Activated T-cell treated with anti-CD3 and anti-CD28 coated beads for 24 hours (primary cell): ENCODE results near the gene ZNF555.

Source experiments
- DNase-seq: peaks from one replicate; pipeline ENCODE4 v3.0.0-alpha.2; 2020; ENCODE audit warnings: low read depth

The ZNF555 gene

GRCh38 chr19:2824129-2824528 is 17.1 kb upstream of the ZNF555 start:
- no peak for DNase-seq

GRCh38 chr19:2827022-2827421 is 14.3 kb upstream of the ZNF555 start:
- DNase-seq = no peak

- DNase-seq = no peak
Measured at GRCh38 chr19:2827840-2828489, 13.3 kb upstream of the ZNF555 start.

- no peak for DNase-seq
Measured at GRCh38 chr19:2834294-2834871, 6.9 kb upstream of the ZNF555 start.

GRCh38 chr19:2837430-2837829 is 3.8 kb upstream of the ZNF555 start:
- DNase-seq = no peak

- no peak for DNase-seq
Measured at GRCh38 chr19:2841855-2842574, 740 bp downstream of the ZNF555 start.

- no peak for DNase-seq
Measured at GRCh38 chr19:2845107-2845506, 3.8 kb downstream of the ZNF555 start.

- DNase-seq = no peak
Measured at GRCh38 chr19:2846180-2846894, 5.1 kb downstream of the ZNF555 start.

GRCh38 chr19:2847507-2847906 is 6.2 kb downstream of the ZNF555 start:
- no peak for DNase-seq

GRCh38 chr19:2848616-2849015 is 7.3 kb downstream of the ZNF555 start:
- DNase-seq = no peak

- DNase-seq = no peak
Measured at GRCh38 chr19:2850256-2850925, 9.1 kb downstream of the ZNF555 start.

GRCh38 chr19:2852598-2852997 is 11.3 kb downstream of the ZNF555 start:
- no peak for DNase-seq

- no peak for DNase-seq
Measured at GRCh38 chr19:2853015-2853606, 11.8 kb downstream of the ZNF555 start.

- no peak for DNase-seq
Measured at GRCh38 chr19:2854849-2855248, 13.6 kb downstream of the ZNF555 start.

- no peak for DNase-seq
Measured at GRCh38 chr19:2856457-2857050, 15.3 kb downstream of the ZNF555 start.

- no peak for DNase-seq
Measured at GRCh38 chr19:2858864-2859263, 17.6 kb downstream of the ZNF555 start.

- DNase-seq = no peak
Measured at GRCh38 chr19:2863816-2864215, 22.5 kb downstream of the ZNF555 start.

GRCh38 chr19:2865334-2866100 is 24.2 kb downstream of the ZNF555 start:
- DNase-seq = no peak

GRCh38 chr19:2866495-2867024 is 25.3 kb downstream of the ZNF555 start:
- no peak for DNase-seq
